ENCODE results near the gene SLC25A4.

The SLC25A4 gene

DNA sequence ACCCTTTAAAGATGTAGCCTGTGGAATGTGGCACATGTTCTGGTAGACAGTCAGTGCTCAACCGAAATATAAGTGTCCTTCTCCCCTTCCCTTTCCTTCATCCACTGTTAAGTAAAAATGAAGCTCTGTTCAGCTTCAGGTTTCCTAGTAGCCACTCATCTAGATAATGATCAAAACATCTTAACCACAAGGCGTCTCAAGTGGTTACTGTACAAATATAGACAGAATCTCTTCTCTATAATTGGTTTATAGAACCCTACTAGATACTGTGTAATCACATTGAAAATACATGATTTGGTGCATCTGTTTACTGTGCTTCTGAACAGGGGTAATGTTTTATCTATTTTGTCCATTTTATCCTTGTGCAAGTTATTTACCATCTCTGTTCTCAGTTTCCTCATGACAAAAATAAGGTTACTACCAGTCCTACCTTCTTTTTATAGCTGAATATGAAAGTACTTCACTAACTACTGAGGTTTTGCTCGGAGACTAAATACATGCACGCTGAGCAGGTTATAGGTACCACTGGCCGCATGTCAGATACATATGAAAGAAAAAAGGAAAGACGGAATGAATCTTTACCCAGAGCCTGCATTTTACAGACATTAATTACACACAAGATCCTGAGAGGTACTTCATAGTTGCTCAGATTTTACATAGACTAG, 20.3 kb upstream of the SLC25A4 start:
- Histone ChIP-seq H3K4me3 (ENCODE audit: low read length) (no peak overlapping the region), H3K9me2 (replicated peaks; ENCODE audit: control insufficient read depth, low read length) (no peaks in the 10 kb centered on the region), H3K9me3 (ENCODE audit: control insufficient read depth, insufficient read depth, low read length) (no peaks in the 10 kb centered on the region), H3K4me1 (ENCODE audit: control insufficient read depth, low read length) (no peaks in the 10 kb centered on the region), H3F3A (ENCODE audit: control insufficient read depth, insufficient read depth) (no peaks in the 10 kb centered on the region), H3K27me3 (ENCODE audit: control insufficient read depth, low read length) (0 out of 2 replicates have a peak, but pooled peaks cover 10% of the 10 kb centered on the region), H3K36me3 (ENCODE audit: control insufficient read depth, low read length) (no peaks in the 10 kb centered on the region), H3K79me2 (ENCODE audit: control insufficient read depth, low read length) (no peaks in the 10 kb centered on the region), H3K27ac (ENCODE audit: low read depth, low read length) (no peak overlapping the region), H3K4me2 (ENCODE audit: low read length) (no peak overlapping the region), H4K20me1 (ENCODE audit: control insufficient read depth, insufficient read depth, low read depth, low read length) (no peaks in the 10 kb centered on the region)
- no peak for TF ChIP-seq EZH2phosphoT487 (IDR thresholded peaks at IDR 0.05; ENCODE audit: borderline replicate concordance, low read length)
- TF ChIP-seq, protein P1, sequence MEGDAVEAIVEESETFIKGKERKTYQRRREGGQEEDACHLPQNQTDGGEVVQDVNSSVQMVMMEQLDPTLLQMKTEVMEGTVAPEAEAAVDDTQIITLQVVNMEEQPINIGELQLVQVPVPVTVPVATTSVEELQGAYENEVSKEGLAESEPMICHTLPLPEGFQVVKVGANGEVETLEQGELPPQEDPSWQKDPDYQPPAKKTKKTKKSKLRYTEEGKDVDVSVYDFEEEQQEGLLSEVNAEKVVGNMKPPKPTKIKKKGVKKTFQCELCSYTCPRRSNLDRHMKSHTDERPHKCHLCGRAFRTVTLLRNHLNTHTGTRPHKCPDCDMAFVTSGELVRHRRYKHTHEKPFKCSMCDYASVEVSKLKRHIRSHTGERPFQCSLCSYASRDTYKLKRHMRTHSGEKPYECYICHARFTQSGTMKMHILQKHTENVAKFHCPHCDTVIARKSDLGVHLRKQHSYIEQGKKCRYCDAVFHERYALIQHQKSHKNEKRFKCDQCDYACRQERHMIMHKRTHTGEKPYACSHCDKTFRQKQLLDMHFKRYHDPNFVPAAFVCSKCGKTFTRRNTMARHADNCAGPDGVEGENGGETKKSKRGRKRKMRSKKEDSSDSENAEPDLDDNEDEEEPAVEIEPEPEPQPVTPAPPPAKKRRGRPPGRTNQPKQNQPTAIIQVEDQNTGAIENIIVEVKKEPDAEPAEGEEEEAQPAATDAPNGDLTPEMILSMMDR (IDR thresholded peaks at IDR 0.05; ENCODE audit: low read depth, low read length, poor library complexity, severe bottlenecking), result no peak

DNA sequence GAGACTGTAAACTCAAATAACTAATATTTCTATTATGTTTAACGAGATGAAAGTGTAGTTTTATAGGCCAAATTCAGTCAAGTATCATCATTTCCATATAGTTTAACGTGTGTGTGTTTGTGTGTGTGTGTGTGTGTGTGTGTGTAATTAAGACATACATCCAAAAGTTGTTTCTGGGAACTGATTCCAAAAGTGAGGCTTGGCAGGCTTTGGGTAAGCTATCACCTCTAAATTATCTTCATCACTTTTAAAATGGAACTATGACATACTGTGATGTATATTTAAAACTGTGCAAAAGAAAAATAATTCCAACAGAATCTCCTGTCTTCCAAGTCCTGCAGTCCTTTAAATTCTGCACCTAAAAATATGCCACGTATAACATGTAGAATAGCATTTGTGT, 19.1 kb upstream of the SLC25A4 start:
- Histone ChIP-seq H3K4me2 (ENCODE audit: low read length) (no peak overlapping the region), H3K4me1 (ENCODE audit: control insufficient read depth, low read length) (no peaks in the 10 kb centered on the region), H3K36me3 (ENCODE audit: control insufficient read depth, low read length) (no peaks in the 10 kb centered on the region), H3K79me2 (ENCODE audit: control insufficient read depth, low read length) (no peaks in the 10 kb centered on the region), H3K27me3 (ENCODE audit: control insufficient read depth, low read length) (peaks cover 18% of the 10 kb centered on the region), H3F3A (ENCODE audit: control insufficient read depth, insufficient read depth) (no peaks in the 10 kb centered on the region), H4K20me1 (ENCODE audit: control insufficient read depth, insufficient read depth, low read depth, low read length) (no peaks in the 10 kb centered on the region), H3K27ac (ENCODE audit: low read depth, low read length) (no peak overlapping the region), H3K4me3 (ENCODE audit: low read length) (no peak overlapping the region), H3K9me3 (ENCODE audit: control insufficient read depth, insufficient read depth, low read length) (no peaks in the 10 kb centered on the region), H3K9me2 (replicated peaks; ENCODE audit: control insufficient read depth, low read length) (no peaks in the 10 kb centered on the region)
- no peak for TF ChIP-seq EZH2phosphoT487 (IDR thresholded peaks at IDR 0.05; ENCODE audit: borderline replicate concordance, low read length)
- TF ChIP-seq, protein P1 (IDR thresholded peaks at IDR 0.05; ENCODE audit: low read depth, low read length, poor library complexity, severe bottlenecking), result no peak

DNA sequence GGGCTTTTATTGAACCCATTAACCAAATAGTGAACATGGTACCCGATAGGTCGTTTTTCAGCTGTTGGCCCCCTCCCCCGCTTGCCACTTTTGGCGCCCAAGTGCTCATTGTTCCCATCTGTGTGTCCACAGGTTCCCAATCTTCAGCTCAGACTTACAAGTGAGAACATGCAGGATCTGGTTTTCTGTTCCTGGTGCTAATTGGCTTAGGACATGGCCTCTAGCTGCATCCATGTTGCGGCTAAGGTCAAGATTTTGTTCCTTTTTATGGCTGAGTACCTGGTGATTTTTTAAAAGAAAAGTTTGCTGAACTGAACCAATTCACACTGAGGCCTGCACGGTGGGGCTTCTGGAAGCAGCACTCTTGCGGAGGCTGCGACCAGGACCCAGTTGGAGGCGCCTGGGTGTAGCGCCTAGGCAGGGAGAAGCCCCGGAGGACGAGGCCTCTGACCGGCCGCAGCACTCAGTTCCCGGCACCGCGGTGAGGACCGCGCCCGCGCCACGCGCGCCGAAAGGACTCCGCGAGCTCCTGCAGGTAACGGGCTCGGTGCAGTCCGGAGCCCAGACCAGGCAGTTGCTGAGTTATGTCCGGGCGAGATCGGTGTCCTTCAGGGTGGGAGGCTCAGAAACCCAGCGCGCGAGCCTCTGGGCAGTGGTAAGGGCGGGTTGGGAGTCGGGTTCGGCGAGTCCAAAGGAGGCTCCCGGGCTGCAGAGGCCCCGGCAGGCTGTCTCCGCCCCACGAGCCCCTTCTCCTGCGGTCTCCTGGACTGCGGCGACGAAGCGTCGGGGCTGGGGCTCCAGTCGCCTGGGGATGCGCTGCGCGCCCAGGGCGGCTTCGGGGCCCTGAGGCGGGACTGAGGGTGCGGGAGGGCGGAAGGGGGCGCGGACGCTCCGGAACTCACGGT, 15.8 kb upstream of the SLC25A4 start:
- Histone ChIP-seq H3K9me2 (replicated peaks; ENCODE audit: control insufficient read depth, low read length) (no peaks in the 10 kb centered on the region), H3K9me3 (ENCODE audit: control insufficient read depth, insufficient read depth, low read length) (no peaks in the 10 kb centered on the region), H3K36me3 (ENCODE audit: control insufficient read depth, low read length) (no peaks in the 10 kb centered on the region), H3K4me2 (ENCODE audit: low read length) (no peak overlapping the region), H3K27ac (ENCODE audit: low read depth, low read length) (no peak overlapping the region), H4K20me1 (ENCODE audit: control insufficient read depth, insufficient read depth, low read depth, low read length) (no peaks in the 10 kb centered on the region), H3K4me1 (ENCODE audit: control insufficient read depth, low read length) (no peaks in the 10 kb centered on the region), H3K27me3 (ENCODE audit: control insufficient read depth, low read length) (peaks cover 15% of the 10 kb centered on the region), H3K79me2 (ENCODE audit: control insufficient read depth, low read length) (no peaks in the 10 kb centered on the region), H3K4me3 (ENCODE audit: low read length) (no peak overlapping the region), H3F3A (ENCODE audit: control insufficient read depth, insufficient read depth) (no peaks in the 10 kb centered on the region)
- no peak for TF ChIP-seq EZH2phosphoT487 (IDR thresholded peaks at IDR 0.05; ENCODE audit: borderline replicate concordance, low read length)
- TF ChIP-seq, protein P1 (IDR thresholded peaks at IDR 0.05; ENCODE audit: low read depth, low read length, poor library complexity, severe bottlenecking), result no peak

Measured in DOHH2 (cell line).